Measurements from ENCODE around the gene WWOX.

Gene WWOX

DNA sequence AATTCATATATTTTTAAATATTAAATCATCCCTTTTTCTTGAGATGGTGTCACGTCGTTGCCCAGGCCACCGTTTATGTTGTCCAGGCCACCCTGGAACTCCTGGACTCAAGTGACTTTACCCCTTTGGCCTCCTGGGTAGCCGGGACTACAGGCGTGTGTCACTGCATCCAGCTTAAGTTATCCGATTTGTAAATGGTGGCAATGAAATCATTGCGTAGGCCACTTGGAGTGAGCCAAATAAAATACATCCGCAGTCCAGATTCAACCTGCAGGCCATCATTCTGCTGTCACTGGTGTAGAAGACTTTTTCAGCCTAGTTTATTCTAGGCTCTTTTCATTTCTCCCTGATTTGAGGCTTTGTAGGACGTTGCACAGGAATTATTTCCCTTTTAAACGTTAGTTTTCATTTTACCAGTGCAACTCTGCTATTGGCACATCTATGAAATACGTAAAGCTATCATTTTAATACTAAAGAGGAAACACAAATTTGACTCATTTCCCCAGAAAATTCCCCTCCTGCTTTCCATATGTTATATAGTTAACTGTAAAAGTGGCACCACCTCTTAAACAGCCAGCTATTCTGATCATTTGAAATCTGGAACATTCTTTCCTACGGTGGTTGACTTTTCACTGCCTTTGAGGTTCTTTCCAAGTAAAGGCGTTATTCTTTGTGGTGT lies 1051.3 kb downstream of the WWOX start:
- no peak for DNase-seq (ENCODE audit: low spot score)

- DNase-seq (ENCODE audit: low spot score): peak; percentile 3
These were observed 1054.6 kb downstream of the WWOX start for GRCh38 chr16:79154086-79154485.

DNA sequence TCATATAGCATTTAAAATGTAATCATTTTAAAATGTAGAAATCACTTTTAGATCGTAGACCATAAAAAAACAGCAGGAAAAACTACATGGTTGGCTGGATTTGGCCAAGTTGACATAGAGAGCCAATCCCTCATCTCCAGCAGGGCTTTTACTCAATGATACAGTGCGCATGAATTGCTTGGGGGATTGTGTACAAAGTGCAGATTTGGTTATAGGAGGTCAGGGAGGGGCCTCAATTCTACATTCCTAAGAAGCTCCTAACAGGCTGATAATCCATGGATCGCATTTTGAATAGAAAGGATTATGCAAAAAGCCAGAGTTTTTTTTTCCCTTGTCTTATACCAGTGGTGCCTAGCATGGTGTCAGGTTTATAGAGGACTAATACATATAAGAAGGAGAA lies 1056.0 kb downstream of the WWOX start:
- no peak for DNase-seq (ENCODE audit: low spot score)

DNA sequence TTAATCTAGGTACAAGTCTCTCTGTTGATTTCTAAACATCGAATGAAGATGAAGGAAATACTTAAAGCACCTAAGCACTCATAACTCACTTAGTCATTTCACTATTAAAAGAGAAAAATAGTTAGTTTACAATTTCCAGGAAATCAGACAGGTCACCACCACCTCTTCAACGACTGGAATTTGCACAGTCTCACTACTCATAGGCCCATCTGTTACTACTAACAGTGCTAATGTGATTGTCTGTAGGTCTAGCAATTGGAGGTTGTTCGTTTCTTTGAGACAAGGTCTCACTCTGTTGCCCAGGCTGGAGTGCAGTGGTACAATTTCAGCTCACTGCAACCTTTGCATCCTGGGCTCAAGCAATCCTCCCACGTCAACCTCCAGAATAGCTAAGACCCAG lies 1056.5 kb downstream of the WWOX start:
- DNase-seq (ENCODE audit: low spot score): no peak

DNA sequence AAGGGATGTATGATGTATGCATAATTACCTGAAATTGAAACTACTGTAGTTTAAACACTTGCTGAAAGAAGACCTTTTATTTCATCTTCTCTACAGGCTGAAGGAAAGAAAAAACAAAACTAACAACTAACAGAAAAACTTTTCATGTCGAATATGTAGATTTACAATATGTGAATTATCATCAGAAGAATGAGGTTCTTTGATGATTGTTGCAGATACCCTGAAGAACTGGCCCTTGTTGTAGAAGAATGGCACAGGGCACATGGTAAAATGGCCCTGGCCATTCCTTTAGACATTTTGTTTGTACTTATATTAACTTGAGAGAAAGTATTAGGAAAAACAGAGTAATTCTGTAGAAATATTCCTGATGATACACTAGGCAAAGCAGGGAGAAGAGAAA lies 1057.3 kb downstream of the WWOX start:
- DNase-seq (ENCODE audit: low spot score): no peak

- no peak for DNase-seq (ENCODE audit: low spot score)
These were observed 1058.9 kb downstream of the WWOX start for GRCh38 chr16:79158337-79158736.

- DNase-seq (ENCODE audit: low spot score): no peak
These were observed 1060.0 kb downstream of the WWOX start for GRCh38 chr16:79159261-79160049.

DNA sequence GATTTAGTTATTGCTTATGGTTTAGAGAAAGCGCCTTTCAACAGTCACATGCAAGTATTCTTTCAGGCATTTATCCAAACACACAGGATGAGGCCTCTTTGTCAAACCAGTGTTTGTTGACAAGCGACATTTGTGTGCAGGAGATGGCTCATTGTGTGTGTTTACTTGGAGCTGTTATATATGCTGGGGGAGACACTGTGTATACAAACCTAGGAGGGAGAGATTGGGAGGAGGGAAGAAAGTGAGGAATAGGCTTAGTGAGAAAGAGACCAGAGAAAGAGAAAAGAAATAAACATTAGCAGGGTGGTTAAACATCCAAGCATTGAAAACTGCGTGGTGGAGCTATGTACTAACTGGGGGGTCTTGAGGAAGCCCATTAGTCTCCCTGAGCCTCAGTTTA lies 1063.5 kb downstream of the WWOX start:
- DNase-seq (ENCODE audit: low spot score): no peak

DNA sequence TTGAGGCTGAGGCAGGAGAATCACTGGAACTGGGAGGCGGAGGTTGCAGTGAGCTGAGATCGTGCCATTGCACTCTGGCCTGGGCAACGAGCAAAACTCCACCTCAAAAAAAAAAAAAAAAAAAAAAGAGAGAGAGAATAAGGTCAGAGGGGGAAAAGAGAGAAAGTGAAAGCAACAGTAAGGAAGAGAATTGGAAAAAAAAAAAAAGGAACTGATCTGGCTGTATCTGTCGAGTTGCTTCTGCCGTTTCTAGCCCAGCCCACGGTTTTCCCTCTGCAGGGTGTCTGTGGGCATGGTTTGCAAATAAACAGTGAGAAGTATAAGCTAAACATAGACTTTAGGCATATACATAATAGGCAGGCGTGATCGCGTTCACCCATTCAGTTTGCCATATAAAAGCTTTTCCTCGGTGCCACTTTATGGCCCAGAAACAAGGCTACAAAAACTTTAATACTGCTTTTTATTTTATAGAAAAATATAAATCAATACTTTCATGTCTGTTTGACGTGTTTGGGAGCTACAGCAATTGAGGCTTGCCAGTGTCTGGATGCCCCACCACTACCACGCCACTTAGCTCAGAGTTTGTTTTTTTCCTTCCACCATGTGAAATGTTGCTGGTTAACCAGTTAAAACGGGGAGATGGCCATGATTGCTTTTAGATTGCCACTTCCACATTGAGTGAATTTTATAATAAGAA lies 1064.4 kb downstream of the WWOX start:
- DNase-seq (ENCODE audit: low spot score): no peak

- DNase-seq (ENCODE audit: low spot score): no peak
These were observed 1065.0 kb downstream of the WWOX start for GRCh38 chr16:79164388-79164995.

DNA sequence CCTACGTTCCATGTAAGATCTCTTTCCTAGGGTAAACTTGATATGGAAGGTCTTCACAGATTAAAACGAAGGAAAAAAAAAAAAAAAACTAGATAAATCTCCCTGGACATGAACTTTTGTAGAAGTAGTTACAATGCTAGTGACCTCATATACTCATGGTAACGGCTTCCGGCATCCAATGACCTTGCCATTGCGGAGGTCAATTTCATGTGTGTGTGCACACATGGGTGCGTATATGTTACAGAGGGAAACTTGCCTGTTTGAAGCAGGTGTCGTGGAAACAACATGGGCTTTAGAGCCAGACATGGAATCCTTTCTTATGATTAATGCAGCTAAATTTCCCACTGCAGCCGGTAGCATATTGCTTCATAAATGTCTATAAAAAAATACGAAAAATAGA lies 1065.6 kb downstream of the WWOX start:
- DNase-seq (ENCODE audit: low spot score): no peak

- no peak for DNase-seq (ENCODE audit: low spot score)
These were observed 1066.1 kb downstream of the WWOX start for GRCh38 chr16:79165506-79165905.

DNA sequence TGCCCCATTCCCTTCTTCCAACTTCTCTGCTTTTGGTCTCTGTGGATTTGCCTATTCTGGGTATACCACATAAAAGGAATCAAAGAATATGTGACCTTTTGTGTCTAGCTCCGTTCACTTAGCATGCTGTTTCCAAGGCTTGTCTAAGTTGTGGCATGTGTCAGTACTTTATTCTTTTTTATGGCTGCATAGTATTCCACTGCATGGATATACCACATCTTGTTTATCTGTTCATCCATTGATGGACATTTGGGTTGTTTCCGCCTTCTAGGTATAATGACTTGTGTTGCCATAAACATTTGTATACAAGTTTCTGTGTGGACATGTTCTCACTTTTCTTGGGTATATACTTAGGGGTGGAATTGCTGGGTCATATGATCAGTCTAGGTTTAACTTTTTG lies 1068.4 kb downstream of the WWOX start:
- DNase-seq (ENCODE audit: low spot score): no peak

GRCh38 chr16:79168321-79168720 lies 1068.9 kb downstream of the WWOX start:
- DNase-seq (ENCODE audit: low spot score): no peak

GRCh38 chr16:79169239-79169638 lies 1069.8 kb downstream of the WWOX start:
- no peak for DNase-seq (ENCODE audit: low spot score)

- no peak for DNase-seq (ENCODE audit: low spot score)
These were observed 1071.2 kb downstream of the WWOX start for GRCh38 chr16:79170555-79171246.

DNA sequence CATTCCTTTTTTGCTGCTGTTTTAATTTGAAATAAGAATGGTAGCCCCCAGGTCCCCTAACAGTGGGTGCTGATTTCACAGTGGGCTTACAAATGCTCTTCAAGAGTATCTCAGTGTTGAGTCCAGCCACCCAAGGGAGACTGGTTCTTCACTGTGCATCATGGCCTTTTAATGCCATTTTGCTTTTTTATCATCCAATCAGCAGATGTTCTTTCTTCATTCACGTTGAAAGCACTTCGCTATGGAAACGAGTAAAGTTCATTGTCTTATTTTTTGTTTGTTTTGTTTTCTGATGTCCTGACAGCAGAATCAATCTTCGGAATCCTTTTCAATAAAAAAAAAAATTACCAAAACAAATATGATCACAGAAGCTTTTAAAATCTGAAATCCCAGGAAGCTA lies 1072.0 kb downstream of the WWOX start:
- no peak for DNase-seq (ENCODE audit: low spot score)

DNA sequence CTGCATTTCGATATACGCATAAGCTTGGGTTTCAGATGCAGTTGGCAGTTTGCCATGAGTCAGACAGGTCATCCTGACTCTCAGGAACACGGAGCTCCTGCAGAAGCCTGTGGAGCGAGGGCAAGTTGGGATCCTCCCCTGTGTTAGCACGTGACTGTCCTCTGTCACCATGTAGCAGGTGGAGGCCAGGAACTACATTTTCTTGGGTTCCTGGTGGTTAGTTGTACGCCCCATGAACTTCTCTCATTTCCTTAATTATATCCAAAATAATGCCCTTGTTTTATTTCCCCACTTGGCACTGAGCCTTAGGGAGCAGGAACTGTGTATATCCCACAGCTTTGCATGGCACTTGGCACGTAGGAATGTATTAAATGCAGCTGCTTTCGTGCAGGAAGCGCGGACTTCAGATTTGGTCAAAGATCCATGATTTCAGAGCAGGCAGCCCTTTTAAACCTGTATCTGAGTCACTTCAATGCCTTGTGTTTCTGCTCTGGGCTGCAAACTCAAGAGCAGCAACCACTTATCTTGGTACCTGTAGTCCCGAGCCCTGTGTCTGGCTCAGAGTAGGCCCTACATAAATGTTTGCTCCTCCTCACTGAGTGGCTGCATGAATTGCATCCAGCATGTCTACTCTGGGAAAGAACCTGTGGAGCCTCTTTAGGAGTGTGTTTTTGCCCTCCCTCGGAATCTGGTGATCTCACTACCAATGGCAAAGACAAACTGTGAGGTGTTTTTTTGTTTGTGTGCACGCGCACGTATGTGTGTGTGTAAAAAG lies 1072.7 kb downstream of the WWOX start:
- DNase-seq (ENCODE audit: low spot score): peak; percentile 44

GRCh38 chr16:79172976-79173500 lies 1073.6 kb downstream of the WWOX start:
- DNase-seq (ENCODE audit: low spot score): no peak

DNA sequence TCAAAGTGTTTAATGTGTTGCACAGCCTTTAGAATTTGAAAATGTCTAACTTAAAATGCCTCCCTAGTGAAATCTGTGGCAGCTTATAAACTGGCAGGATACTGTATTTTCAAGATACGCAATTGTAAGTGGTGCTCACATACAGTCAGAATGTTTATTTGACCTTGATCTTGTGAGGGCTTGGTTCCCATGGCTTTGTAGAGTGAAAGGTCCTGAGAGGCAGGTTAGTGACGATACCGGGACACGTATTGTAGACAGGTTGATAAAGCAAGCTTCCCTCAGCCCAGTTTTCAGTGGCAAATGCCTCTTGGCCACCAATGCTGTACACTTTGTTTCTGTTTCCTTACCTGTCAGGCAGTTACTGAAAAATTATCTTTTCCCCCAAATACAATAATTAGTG lies 1074.5 kb downstream of the WWOX start:
- DNase-seq (ENCODE audit: low spot score): no peak

Measured in kidney capillary endothelial cell (primary cell).